ENCODE results near the gene XG.
"Not testable (repeated sequence)": the region's sequence is repeated elsewhere in the genome, so short reads cannot be mapped to it uniquely, and the experiment has no call there.

The XG gene

DNA sequence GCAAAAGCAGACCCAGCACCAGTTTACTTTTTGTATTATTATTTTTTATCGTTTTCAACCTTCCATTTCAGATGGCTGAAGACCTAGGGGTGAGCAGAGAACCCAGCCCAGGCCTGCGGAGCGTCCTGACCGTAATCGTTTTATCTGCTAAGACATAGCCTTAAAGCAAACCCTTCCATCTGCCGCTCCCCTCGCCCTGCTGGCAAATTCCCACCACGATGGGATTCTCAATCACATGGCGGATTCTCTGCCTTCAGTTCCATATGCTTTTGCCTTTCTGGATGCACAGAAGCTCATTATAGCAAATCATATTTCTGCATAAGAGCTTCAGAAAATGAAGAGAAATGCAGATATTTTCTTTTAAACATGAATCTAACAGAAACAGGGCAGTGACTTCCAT, 18.6 kb upstream of the XG start:
- DNase-seq (ENCODE audit: low spot score): no peak

DNA sequence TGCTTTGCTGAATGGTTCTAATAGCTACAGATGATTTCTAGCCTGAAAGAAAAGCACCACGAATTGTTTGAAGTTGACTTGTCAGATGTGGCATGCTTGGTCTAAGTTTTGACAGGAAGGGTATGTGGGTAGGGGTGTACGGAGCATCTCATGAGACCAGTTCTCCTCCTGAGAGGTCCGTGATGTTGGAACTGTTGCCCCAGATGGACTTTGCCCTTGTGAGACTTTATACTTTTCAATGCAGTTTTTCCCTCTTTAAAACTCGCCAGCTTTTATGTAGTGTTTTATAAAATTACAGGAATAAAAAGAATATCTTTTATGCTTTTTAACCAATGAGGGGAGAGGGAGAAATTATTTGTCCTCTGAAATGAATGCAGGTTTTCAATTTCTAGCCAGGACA, 16.6 kb upstream of the XG start:
- no peak for DNase-seq (ENCODE audit: low spot score)

DNA sequence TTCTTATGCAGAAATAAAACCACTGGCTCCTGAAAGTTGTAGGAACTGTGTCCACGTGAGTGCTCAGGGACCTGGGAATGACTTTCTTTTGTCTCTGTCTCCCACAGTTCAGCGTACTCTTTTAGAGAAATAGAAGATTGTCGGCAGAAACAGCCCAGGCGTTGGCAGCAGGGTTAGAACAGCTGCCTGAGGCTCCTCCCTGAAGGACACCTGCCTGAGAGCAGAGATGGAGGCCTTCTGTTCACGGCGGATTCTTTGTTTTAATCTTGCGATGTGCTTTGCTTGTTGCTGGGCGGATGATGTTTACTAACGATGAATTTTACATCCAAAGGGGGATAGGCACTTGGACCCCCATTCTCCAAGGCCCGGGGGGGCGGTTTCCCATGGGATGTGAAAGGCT, 11.2 kb upstream of the XG start:
- no peak for DNase-seq (ENCODE audit: low spot score)

DNA sequence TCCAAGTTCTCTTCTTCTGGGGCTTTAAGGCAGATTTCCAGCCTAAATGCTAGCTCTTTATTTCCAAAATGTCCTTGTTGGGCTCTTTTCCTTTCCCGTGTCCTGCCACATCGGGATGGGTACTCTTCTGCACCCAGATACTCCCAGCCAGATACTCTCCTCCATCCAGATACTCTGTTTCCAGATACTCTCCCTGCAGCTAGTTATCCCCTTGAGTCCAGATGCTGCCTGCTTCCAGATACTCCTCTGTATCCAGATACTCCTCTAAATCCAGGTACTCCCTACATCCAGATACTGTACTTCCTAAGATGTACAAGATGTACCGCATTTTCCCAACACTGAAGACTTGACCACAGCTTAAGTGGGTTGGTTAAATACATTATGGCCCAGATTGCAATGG, 10.5 kb upstream of the XG start:
- DNase-seq (ENCODE audit: low spot score): no peak

DNA sequence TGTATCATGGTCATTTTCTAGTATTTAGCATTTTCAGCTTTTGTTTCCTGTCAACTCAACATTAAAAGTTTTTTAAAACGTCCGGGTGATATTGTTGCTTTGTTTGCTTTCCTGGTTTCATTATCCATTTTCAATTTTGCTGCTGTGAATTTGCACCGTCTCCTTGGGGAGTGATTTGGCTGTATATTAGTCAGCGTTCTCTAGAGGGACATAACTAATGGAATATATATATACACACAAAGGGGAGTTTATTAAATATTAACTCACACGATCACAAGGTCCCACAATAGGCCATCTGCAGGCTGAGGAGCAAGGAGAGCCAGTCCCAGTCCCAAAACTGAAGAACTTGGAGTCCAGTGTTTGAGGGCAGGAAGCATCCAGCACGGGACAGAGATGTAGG, 5.6 kb upstream of the XG start:
- DNase-seq (ENCODE audit: low spot score): not testable (repeated sequence)

DNA sequence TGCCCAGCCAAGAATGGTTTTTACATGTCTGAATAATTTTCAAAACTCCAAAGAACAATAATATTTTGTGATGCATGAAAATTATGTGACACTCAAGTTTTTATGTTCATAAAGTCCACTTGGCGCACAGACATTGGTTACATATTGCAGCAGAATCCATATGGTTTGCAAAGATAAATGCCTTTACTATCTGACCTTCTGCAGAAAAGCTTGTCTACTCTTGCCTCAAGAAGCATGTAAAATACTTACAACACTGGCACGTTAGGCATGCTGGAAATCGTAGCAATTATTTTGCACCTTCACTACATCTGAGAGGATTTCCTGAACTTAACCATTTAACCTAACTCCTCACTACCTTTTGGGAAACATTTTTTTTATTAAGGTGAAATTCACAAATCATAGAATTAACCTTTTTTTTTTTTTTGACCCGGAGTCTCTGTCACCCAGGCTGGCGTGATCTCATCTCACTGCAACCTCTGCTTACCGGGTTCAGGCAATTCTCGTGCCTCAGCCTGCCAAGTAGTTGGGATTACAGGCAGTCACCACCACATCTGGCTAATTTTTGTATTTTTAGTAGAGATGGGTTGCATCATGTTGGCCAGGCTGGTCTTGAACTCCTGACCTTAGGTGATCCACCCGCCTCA, 3.5 kb upstream of the XG start:
- no peak for DNase-seq (ENCODE audit: low spot score)

DNA sequence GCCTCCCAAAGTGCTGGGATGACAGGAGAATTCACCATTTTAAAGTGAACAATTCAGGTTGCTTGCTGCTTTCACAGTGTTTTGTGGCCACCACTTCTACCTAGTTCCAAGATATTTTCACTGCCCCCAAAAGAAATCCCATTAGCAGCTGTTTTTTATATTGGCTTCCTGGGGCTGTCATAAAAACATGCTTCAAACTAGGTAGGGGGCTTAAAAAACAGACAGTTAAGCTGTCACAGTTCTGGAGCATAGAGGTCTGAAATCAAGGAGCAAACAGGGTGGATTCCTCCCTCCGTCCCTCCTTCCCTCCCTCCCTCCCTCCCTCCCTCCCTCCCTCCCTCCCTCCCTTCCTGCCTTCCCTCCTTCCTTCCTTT, 3.0 kb upstream of the XG start:
- no peak for DNase-seq (ENCODE audit: low spot score)

DNA sequence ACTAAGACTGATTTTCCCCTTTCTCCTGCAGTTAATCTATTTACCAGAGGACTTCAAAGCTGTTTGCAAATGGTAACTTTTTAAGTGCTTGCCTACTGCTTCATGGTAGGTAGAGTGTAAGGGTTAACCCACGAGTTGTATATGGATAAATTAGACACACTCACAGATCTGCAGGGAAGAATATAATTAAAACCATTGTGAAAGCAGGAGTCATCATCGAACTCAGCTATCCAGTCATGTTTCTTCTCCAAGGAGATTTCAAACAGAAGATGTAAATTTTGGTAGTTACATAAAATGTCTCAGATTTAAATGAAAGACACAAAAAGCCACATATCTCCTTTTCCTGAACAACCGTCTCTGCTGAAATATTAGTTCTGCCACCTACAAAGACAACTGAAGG, 549 bp upstream of the XG start:
- DNase-seq (ENCODE audit: low spot score): no peak

DNA sequence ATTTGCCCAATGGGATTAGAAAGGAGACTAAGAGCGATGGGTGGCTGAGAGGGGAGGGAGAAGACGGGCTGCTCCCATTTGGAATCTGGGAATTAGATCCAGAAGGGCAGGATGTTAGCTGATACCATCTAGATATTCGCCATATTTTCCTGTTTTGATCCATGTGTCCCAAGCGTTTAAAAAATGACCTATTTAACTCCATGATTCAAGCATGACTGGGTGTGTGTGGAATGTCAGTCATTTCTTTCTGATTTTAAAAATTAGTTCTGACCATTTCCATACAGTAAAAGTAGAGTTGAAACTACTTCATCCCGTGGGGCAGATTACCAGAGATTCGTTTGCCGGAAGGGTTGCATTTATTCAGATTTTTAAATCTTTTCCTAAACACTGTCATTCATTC, 601 bp downstream of the XG start:
- not testable (repeated sequence) for DNase-seq (ENCODE audit: low spot score)

DNA sequence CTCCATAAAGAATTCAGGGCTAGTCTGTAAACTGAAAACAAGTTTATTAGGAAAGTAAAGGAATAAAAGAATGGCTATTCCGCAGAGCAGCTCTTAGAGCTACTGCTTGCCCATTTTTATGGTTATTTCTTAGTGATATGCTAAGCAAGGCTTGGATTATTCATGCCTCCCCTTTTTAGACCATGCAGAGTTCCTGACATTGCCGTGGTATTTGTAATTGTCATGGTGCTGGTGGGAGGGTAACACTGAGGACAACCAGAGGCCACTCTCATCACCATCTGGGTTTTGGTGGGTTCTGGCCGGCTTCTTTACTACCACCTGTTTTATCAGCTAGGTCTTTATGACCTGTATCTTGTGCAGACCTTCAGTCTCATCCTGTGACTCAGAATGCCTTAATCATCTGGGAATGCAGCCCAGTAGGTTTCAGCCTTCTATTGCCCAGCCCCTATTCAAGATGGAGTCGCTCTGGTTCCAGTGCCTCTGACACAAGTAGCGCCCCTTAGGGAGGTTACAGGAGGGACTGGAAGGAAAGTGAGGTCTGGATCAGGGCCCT, 3.4 kb downstream of the XG start:
- not testable (repeated sequence) for DNase-seq (ENCODE audit: low spot score)

DNA sequence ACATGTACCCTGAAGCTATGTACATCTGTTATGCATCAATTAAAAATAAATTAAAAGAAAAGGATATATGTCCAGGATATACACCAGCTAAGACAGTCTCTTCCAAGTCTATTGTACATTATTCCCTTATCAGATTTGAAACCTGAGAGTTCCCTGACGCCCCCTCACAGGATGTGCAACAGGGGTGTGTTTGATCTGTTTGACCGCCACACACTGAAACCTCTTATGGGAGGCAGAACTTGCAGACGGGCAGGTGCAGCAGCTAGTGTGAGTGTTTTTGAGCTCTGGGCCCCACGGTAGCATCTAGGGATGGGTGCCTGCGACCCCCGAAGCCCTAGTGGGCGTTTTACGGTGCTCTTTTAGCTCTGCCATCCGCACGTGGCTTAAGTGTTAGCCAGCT, 4.7 kb downstream of the XG start:
- DNase-seq (ENCODE audit: low spot score): no peak

DNA sequence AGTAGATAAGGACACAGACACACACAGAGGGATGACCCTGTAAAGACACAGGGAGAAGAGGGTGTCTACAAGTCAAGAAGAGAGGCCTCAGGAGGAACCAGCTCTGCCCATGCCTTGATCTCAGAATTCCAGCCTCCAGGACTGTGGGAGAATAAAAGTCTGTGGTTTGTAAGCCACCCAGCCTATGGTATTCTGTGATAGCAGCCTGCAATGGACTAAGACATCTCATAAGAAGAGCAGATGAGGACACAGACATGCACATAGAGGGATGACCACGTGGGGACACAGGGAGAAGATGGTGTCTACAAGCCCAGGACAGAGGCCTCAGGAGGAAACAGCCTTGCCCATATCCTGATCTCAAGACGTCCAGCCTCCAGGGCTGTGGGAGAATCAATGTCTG, 9.4 kb downstream of the XG start:
- no peak for DNase-seq (ENCODE audit: low spot score)

DNA sequence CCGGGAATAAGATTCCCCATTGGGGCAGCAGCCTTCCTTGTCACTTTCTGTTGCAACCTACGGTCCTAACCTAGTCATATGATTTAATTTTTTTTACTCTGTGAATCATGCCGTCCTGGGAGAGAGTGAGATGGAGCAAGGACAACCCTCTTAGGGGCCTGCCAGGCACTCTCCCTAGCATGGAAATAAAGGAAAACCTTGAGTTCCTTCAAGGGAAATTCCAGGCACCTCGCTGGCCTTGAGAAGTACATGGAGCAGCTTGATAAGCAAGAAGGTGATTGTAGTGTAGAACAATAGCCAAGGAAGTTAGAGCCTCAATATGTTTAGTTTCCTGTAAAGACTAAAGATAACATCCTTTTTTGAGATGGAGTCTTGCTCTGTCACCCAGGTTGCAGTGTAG, 10.8 kb downstream of the XG start:
- DNase-seq (ENCODE audit: low spot score): not testable (repeated sequence)

DNA sequence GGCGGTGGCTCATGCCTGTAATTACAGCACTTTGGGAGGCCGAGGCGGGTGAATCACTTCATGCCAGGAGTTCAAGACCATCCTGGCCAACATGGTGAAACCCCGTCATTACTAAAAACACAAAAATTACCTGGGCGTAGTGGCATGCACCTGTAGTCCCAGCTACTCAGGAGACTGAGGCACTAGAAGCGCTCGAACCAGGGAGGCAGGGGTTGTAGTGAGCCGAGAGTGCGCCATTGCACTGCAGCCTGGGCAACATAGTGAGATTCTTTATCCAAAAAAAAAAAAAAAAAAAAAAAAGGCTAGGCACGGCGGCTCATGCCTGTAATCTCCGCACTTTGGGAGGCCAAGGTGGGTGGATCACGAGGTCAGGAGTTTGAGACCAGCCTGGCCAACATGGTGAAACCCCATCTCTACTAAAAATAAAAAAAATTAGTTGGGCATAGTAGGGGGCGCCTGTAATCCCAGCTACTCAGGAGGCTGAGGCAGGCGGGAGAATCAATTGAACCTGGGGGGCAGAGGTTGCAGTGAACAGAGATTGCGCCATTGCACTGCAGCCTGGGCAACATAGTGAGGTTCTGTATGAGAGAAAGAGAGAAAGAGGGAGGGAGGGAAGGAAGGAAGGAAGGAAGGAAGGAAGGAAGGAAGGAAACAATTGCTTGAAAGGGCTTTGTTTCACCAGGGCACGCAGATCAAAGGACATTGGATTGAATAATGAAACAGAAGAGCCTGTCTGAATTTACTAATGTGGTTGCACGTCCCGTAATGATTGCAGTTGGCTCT, 13.1 kb downstream of the XG start:
- DNase-seq (ENCODE audit: low spot score): not testable (repeated sequence)

DNA sequence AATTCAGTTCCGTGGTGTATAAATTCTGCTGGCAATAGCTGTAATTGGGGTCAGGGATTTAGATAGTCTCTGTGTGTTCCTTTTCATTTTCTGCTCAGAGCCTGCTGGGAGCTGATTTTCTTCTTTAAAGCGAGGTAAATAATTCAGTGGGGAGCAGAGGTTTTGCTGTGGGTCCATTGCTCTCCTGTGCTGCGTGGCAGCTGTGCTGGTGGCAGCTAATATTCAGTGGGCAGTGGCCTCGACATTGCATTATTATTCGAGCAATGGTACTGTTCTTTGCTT, 13.7 kb downstream of the XG start:
- no peak for DNase-seq (ENCODE audit: low spot score)

DNA sequence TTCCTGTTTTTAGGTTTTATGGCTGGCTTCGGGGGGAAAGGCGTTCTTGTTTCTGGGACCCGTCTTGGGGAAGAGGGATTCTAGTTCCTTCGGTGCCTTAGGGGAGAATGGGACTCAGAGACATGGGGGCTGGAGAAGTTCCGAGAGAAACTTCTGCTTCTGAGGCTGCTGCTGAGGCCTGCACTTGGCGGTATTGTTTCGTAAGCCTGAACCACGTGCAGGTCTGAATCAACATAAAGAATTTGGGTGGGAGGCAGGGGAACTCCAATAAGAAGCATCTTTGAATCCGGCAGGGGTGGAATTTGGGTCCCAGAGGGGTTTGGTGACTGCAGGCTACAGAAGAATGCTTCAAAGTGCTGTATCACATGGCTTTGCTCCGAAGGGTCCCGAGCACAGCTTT, 15.1 kb downstream of the XG start:
- DNase-seq (ENCODE audit: low spot score): no peak

DNA sequence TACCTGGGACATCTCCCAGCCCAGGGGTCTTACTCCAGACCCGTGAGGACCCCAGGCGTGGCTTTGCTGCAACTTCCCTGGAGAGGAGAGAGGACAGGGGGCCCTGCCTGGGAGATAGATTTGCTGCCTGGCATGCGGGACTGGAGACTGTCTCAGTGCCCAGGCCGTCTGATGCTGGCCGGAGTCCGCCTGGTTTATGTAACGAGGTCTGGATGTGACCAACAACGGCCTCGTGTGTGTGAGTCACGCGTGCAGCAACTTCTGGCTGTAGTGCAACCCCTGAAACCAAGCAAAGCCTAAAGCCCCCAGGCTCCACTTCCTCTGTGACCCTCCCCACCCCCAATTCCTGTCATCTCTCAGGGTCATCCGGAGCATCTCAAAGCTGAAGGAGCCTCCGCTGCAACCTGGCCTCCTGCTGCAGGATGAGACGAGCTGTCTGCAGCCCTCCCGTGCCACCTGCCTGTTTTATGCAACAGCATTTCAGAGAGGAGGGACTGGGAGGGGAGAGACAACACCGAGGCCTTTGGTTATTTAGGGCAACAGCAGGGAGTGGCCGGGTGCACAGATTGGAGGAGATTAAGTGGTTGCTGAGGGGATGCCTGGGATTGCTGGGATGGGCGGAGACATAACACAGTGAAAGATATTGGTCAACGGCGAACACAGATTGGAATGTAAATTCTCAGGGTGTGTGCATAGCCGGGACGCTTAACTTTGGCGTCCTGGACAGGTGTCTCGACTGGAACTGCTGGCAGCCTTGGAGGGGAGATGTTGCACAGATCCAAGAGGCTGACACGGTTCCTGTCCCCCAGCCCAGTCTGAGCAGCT, 16.0 kb downstream of the XG start:
- peak; percentile 21 for DNase-seq (ENCODE audit: low spot score)

DNA sequence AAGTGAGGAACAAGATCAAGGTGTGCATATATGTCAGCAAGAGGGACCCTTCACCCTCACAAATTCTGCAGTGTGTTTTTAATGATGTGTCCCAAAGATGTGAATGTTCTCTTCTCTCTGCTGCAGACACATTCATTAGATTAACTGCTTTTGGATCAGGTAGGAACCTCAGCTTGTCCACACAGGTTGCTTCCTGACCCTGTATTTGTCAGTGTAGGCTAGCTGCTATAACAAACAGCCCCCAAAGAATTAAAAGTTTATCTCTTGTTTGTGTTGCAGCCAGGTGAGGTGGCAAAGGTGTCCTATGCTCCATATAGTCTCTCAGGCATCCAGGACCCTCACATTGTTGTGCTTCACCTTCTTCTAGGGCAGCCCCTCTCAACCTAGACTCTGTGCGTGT, 17.8 kb downstream of the XG start:
- no peak for DNase-seq (ENCODE audit: low spot score)

DNA sequence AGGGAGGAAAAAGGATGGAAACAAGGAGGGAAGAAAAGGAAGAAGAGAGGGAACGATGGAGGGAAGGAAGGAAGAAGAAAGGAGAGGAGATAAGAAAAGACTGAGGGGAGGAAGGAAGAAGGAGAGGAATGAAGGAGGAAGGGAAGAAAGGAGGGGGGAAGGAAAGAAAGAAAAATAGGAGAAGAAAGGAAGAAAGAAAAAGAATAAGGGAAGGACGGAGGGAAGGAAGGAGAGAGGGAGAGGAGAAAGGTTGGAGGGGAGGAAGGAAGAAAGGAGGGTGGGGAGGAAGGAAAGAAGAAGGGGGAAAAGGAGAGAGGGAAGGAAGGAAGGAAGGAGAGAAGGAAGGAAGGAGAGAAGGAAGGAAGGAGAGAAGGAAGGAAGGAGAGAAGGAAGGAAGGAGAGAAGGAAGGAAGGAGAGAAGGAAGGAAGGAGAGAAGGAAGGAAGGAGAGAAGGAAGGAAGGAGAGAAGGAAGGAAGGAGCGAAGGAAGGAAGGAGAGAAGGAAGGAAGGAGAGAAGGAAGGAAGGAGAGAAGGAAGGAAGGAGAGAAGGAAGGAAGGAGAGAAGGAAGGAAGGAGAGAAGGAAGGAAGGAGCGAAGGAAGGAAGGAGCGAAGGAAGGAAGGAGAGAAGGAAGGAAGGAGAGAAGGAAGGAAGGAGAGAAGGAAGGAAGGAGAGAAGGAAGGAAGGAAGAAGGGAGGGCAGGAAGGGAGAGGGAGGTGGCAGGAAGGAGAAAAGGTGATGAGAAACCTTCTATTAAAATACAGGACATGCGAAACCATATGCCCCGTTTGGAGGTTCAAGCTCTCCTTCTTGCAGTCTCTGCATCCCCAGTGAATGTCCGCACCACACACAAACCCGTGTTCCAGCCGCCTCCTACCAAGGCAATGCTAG, 21.6 kb downstream of the XG start:
- DNase-seq (ENCODE audit: low spot score): not testable (repeated sequence)

DNA sequence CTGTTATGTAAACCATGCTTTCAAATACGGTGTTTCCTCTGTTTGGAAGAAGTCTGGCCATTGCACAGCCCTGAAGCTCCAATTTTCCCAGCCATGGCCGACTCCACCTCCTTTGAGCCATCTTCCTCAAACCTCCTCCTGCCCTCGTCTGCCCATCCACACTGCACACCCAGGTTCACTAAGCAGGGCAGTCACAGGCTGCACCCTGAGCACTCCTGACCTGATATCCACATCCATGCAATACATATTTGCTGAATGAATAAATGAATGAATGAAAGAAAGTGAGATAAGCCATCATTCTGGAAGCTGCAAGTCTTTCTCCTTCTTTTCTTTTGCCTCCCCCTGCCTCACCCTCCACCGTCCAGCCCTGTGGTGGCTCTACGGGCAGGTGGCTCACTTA, 22.2 kb downstream of the XG start:
- DNase-seq (ENCODE audit: low spot score): no peak

DNA sequence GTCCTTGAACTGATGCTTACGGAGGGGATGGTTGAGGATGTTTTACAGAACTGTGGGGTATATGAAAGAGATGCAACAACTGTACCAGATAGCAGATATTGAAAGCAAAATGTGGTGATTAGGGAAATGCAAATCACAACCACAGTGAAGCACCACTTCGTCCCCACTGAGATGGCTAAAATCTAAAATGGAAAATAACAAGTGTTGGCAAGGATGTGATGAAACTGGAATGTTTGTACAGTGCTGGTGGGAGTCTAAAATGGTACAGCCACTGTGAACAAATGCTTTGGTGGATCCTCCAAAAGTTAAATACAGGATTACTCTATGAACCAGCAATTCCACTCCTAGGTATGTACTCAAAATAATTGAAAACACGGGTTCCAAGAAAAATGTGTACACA, 22.9 kb downstream of the XG start:
- DNase-seq (ENCODE audit: low spot score): no peak
